ENCODE measurements around the gene PTPRN2.

DNA sequence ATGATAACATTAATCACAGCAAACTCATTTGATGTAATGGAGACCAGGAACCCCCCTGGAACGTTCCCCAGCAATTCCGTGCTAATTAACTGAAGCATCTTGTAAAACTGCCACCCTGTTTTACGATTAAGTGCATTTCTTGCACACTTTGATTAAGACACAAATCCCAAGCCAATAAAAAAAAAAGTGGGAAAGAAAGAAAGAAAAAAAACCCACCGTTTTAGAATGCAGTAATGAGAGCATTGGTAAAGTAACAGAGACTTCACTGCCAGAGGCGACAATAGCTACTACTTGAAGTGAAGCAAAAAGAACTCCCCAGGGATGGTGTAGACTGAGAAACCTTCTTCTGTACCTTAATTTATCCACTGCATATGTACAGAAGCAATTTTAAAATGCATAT is 616.1 kb downstream of the PTPRN2 start:
- TF ChIP-seq, protein P1, sequence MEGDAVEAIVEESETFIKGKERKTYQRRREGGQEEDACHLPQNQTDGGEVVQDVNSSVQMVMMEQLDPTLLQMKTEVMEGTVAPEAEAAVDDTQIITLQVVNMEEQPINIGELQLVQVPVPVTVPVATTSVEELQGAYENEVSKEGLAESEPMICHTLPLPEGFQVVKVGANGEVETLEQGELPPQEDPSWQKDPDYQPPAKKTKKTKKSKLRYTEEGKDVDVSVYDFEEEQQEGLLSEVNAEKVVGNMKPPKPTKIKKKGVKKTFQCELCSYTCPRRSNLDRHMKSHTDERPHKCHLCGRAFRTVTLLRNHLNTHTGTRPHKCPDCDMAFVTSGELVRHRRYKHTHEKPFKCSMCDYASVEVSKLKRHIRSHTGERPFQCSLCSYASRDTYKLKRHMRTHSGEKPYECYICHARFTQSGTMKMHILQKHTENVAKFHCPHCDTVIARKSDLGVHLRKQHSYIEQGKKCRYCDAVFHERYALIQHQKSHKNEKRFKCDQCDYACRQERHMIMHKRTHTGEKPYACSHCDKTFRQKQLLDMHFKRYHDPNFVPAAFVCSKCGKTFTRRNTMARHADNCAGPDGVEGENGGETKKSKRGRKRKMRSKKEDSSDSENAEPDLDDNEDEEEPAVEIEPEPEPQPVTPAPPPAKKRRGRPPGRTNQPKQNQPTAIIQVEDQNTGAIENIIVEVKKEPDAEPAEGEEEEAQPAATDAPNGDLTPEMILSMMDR (conservative IDR thresholded peaks at IDR 0.05 in 1 of 2, IDR thresholded peaks at IDR 0.05 in 1 of 2; ENCODE audit: extremely low read depth in 1 of 2, insufficient read depth in 1 of 2, low read depth in 1 of 2, low read length in 2 of 2) = no peak
- no peak for TF ChIP-seq EZH2 (IDR thresholded peaks at IDR 0.05; ENCODE audit: borderline replicate concordance, low read length)

All from mammary epithelial cell (primary cell).